ENCODE data around the gene THBS4.

The THBS4 gene

GRCh38 chr5:80067531-80068245 is 32.5 kb downstream of the THBS4 start:
- H3K27ac ChIP-seq (ENCODE audit: low read length), result no peak overlapping the region
- no peaks in the 10 kb centered on the region for H3K4me1 ChIP-seq (ENCODE audit: low read length)
- H4K20me1 ChIP-seq (ENCODE audit: insufficient read depth, low read length), result no peaks in the 10 kb centered on the region
- TF ChIP-seq CTCF (IDR thresholded peaks at IDR 0.05; ENCODE audit: low read depth, low read length) (no peak), EZH2phosphoT487 (IDR thresholded peaks at IDR 0.05; ENCODE audit: low read depth) (no peak)
- no peaks in the 10 kb centered on the region for H3K36me3 ChIP-seq (replicated peaks; ENCODE audit: low read depth, low read length)
- H3K79me2 ChIP-seq (ENCODE audit: low read length), result no peaks in the 10 kb centered on the region
- no peak overlapping the region for H3K4me2 ChIP-seq (ENCODE audit: low read length)
- H3K9me3 ChIP-seq (ENCODE audit: insufficient read depth, low read length), result no peaks in the 10 kb centered on the region
- H3K9ac ChIP-seq (ENCODE audit: low read length), result no peak overlapping the region
- no peak overlapping the region for H2AFZ ChIP-seq (ENCODE audit: low read depth, low read length)
- H3K4me3 ChIP-seq (ENCODE audit: low read length), result no peak overlapping the region
- H3K27me3 ChIP-seq (ENCODE audit: low read depth, low read length), result peaks cover 4% of the 10 kb centered on the region; the same call in 1 of the 2 replicates

- Histone ChIP-seq H3K4me3 (ENCODE audit: low read length) (no peak overlapping the region), H3K27me3 (ENCODE audit: low read depth, low read length) (peaks cover 4% of the 10 kb centered on the region; the same call in 1 of the 2 replicates), H3K4me1 (ENCODE audit: low read length) (no peaks in the 10 kb centered on the region), H3K27ac (ENCODE audit: low read length) (no peak overlapping the region), H4K20me1 (ENCODE audit: insufficient read depth, low read length) (no peaks in the 10 kb centered on the region), H3K79me2 (ENCODE audit: low read length) (no peaks in the 10 kb centered on the region), H2AFZ (ENCODE audit: low read depth, low read length) (no peak overlapping the region), H3K36me3 (replicated peaks; ENCODE audit: low read depth, low read length) (no peaks in the 10 kb centered on the region), H3K4me2 (ENCODE audit: low read length) (no peak overlapping the region), H3K9ac (ENCODE audit: low read length) (no peak overlapping the region), H3K9me3 (ENCODE audit: insufficient read depth, low read length) (no peaks in the 10 kb centered on the region)
- TF ChIP-seq EZH2phosphoT487 (IDR thresholded peaks at IDR 0.05; ENCODE audit: low read depth) (no peak), CTCF (IDR thresholded peaks at IDR 0.05; ENCODE audit: low read depth, low read length) (no peak)
These were observed 33.1 kb downstream of the THBS4 start for GRCh38 chr5:80068246-80068636.

- no peaks in the 10 kb centered on the region for H3K9me3 ChIP-seq (ENCODE audit: insufficient read depth, low read length)
- no peaks in the 10 kb centered on the region for H3K79me2 ChIP-seq (ENCODE audit: low read length)
- no peaks in the 10 kb centered on the region for H3K4me1 ChIP-seq (ENCODE audit: low read length)
- H3K9ac ChIP-seq (ENCODE audit: low read length), result no peak overlapping the region
- H3K4me2 ChIP-seq (ENCODE audit: low read length), result no peak overlapping the region
- no peak overlapping the region for H3K4me3 ChIP-seq (ENCODE audit: low read length)
- no peak for TF ChIP-seq EZH2phosphoT487 (IDR thresholded peaks at IDR 0.05; ENCODE audit: low read depth)
- TF ChIP-seq CTCF (IDR thresholded peaks at IDR 0.05; ENCODE audit: low read depth, low read length), result no peak
- no peaks in the 10 kb centered on the region for H3K36me3 ChIP-seq (replicated peaks; ENCODE audit: low read depth, low read length)
- H2AFZ ChIP-seq (ENCODE audit: low read depth, low read length), result no peak overlapping the region
- peaks cover 5% of the 10 kb centered on the region for H3K27me3 ChIP-seq (ENCODE audit: low read depth, low read length)
- no peaks in the 10 kb centered on the region for H4K20me1 ChIP-seq (ENCODE audit: insufficient read depth, low read length)
- no peak overlapping the region for H3K27ac ChIP-seq (ENCODE audit: low read length)
These were observed 33.6 kb downstream of the THBS4 start for GRCh38 chr5:80068775-80069174.

GRCh38 chr5:80069251-80069800 is 34.2 kb downstream of the THBS4 start:
- H3K4me3 ChIP-seq (ENCODE audit: low read length), result no peak overlapping the region
- no peaks in the 10 kb centered on the region for H3K36me3 ChIP-seq (replicated peaks; ENCODE audit: low read depth, low read length)
- no peak overlapping the region for H3K9ac ChIP-seq (ENCODE audit: low read length)
- no peak overlapping the region for H2AFZ ChIP-seq (ENCODE audit: low read depth, low read length)
- no peaks in the 10 kb centered on the region for H3K9me3 ChIP-seq (ENCODE audit: insufficient read depth, low read length)
- no peaks in the 10 kb centered on the region for H3K79me2 ChIP-seq (ENCODE audit: low read length)
- TF ChIP-seq EZH2phosphoT487 (IDR thresholded peaks at IDR 0.05; ENCODE audit: low read depth), result no peak
- no peak for TF ChIP-seq CTCF (IDR thresholded peaks at IDR 0.05; ENCODE audit: low read depth, low read length)
- no peak overlapping the region for H3K4me2 ChIP-seq (ENCODE audit: low read length)
- H3K4me1 ChIP-seq (ENCODE audit: low read length), result no peaks in the 10 kb centered on the region
- H3K27me3 ChIP-seq (ENCODE audit: low read depth, low read length), result peaks cover 8% of the 10 kb centered on the region
- H4K20me1 ChIP-seq (ENCODE audit: insufficient read depth, low read length), result no peaks in the 10 kb centered on the region
- no peak overlapping the region for H3K27ac ChIP-seq (ENCODE audit: low read length)

Data from OCI-LY3 (cell line).